ENCODE results near the gene TMEM255B.
"Not testable (repeated sequence)": the region's sequence is repeated elsewhere in the genome, so short reads cannot be mapped to it uniquely, and the experiment has no call there.

TMEM255B gene

DNA sequence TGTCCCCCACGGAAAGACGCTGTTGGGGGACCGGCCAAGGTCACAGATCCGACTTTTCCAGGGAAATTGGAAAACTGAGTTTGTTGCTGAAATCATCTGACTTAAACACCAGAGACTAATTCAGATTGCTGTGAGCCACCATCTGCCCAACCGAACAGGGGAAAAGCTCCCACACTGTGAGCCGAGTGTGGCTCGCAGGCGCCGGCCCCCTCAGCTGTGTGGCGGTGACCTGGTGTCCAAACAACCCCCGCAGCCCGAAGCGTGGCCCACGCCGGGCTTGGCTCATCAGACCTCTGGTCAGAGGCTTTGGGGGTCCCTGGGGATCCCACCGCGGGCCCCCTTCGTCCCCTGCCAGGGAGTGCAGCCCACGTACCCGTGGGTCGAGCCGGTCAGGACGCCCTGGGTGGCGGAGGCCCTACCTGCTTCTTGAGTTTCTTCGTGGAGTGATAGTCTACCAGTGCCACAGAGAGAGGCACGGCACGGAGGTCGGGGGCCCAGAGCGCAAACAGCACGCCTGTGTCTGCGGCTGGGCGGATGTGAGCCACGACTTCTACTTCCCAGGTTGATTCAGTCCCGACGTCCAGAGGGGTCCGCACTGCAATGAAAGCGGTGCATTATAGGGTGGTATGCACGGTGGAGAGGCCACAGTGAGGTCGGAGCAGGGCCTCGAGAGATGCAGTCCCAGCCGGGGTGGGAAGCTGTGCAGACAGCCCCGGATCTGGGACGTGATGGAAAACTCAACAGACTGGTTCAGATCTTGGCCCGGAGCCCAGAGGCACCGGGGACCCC, 64.1 kb downstream of the TMEM255B start:
- H3K36me3 ChIP-seq (ENCODE audit: low read length), result no peaks in the 10 kb centered on the region

DNA sequence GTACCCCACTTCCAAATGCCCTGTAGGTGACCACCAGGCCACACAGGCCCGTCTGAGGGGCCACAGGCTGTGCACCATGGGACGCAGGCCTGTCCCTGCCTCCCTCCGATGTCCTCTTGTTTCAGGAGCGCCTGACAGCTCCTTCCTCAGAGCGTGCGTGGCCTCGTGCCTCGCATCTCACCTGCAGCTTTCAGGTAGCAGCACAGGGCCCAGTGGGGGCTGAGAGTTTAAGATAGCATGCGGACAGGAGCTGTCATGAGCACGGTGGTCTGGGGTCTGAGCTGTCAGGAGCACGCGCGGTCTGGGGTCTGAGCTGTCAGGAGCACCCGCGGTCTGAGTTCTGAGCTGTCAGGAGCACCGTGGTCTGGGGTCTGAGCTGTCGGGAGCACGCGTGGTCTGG, 64.7 kb downstream of the TMEM255B start:
- Histone ChIP-seq H2AFZ (ENCODE audit: low read depth, low read length, severe bottlenecking) (no peak overlapping the region), H3K4me3 (ENCODE audit: insufficient read depth, low read length, poor library complexity, severe bottlenecking) (no peak overlapping the region), H3K36me3 (ENCODE audit: low read length) (no peaks in the 10 kb centered on the region)

More for the DNA sequence above, 64.1 kb downstream of the TMEM255B start:
- Histone ChIP-seq H3K9me3 (ENCODE audit: insufficient read depth, low read length) (no peaks in the 10 kb centered on the region), H2AFZ (ENCODE audit: low read depth, low read length, severe bottlenecking) (no peak overlapping the region), H3K9ac (ENCODE audit: low read length) (no peak overlapping the region), H3K4me3 (ENCODE audit: insufficient read depth, low read length, poor library complexity, severe bottlenecking) (no peak overlapping the region), H3K27me3 (ENCODE audit: low read length) (no peaks in the 10 kb centered on the region), H3F3A (ENCODE audit: insufficient read depth) (no peaks in the 10 kb centered on the region), H4K20me1 (ENCODE audit: low read depth, low read length) (no peaks in the 10 kb centered on the region), H3K9me2 (replicated peaks; ENCODE audit: insufficient read depth, low read length) (no peaks in the 10 kb centered on the region), H3K27ac (ENCODE audit: low read depth, low read length) (no peak overlapping the region), H3K4me2 (ENCODE audit: low read depth, low read length, poor library complexity, severe bottlenecking) (no peak overlapping the region), H3K79me2 (ENCODE audit: insufficient read depth, low read length) (no peaks in the 10 kb centered on the region)
- TF ChIP-seq, protein P1, sequence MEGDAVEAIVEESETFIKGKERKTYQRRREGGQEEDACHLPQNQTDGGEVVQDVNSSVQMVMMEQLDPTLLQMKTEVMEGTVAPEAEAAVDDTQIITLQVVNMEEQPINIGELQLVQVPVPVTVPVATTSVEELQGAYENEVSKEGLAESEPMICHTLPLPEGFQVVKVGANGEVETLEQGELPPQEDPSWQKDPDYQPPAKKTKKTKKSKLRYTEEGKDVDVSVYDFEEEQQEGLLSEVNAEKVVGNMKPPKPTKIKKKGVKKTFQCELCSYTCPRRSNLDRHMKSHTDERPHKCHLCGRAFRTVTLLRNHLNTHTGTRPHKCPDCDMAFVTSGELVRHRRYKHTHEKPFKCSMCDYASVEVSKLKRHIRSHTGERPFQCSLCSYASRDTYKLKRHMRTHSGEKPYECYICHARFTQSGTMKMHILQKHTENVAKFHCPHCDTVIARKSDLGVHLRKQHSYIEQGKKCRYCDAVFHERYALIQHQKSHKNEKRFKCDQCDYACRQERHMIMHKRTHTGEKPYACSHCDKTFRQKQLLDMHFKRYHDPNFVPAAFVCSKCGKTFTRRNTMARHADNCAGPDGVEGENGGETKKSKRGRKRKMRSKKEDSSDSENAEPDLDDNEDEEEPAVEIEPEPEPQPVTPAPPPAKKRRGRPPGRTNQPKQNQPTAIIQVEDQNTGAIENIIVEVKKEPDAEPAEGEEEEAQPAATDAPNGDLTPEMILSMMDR (IDR thresholded peaks at IDR 0.05; ENCODE audit: insufficient read depth, low read length, poor library complexity, severe bottlenecking), result no peak
- TF ChIP-seq EZH2phosphoT487 (conservative IDR thresholded peaks at IDR 0.05; ENCODE audit: low read length), result no peak

DNA sequence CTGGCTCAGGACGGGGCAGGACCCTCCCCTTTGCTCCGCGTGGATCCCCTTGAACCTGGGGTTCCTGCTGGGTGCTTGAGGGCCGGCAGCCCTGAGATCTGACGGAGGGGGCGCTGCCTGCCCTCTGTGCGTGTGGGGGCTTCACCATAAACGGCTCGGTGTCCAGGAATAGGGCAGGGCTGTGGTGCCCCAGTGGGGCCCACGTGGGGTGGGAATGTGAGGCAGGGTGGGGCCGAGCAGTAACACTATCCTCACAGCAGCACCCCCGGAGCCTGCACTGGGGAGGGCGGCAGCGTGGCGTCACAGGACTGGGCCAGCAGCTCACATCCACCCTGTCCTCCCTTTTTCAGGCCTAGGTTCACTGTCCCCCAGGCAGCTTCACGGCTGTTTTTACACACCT, 66.8 kb downstream of the TMEM255B start:
- Histone ChIP-seq H3K27me3 (ENCODE audit: low read length) (no peaks in the 10 kb centered on the region), H3K9me2 (replicated peaks; ENCODE audit: insufficient read depth, low read length) (no peaks in the 10 kb centered on the region), H3K9me3 (ENCODE audit: insufficient read depth, low read length) (no peaks in the 10 kb centered on the region), H3K36me3 (ENCODE audit: low read length) (no peaks in the 10 kb centered on the region), H2AFZ (ENCODE audit: low read depth, low read length, severe bottlenecking) (no peak overlapping the region), H3K4me3 (ENCODE audit: insufficient read depth, low read length, poor library complexity, severe bottlenecking) (no peak overlapping the region), H3K4me2 (ENCODE audit: low read depth, low read length, poor library complexity, severe bottlenecking) (no peak overlapping the region), H3K79me2 (ENCODE audit: insufficient read depth, low read length) (no peaks in the 10 kb centered on the region), H3K9ac (ENCODE audit: low read length) (no peak overlapping the region), H3F3A (ENCODE audit: insufficient read depth) (no peaks in the 10 kb centered on the region), H3K27ac (ENCODE audit: low read depth, low read length) (no peak overlapping the region), H4K20me1 (ENCODE audit: low read depth, low read length) (no peaks in the 10 kb centered on the region)
- TF ChIP-seq, protein P1 (IDR thresholded peaks at IDR 0.05; ENCODE audit: insufficient read depth, low read length, poor library complexity, severe bottlenecking), result no peak
- no peak for TF ChIP-seq EZH2phosphoT487 (conservative IDR thresholded peaks at IDR 0.05; ENCODE audit: low read length)

More for the DNA sequence above, 64.7 kb downstream of the TMEM255B start:
- Histone ChIP-seq H3K27me3 (ENCODE audit: low read length) (no peaks in the 10 kb centered on the region), H3K9ac (ENCODE audit: low read length) (no peak overlapping the region), H3K9me2 (replicated peaks; ENCODE audit: insufficient read depth, low read length) (no peaks in the 10 kb centered on the region), H3K9me3 (ENCODE audit: insufficient read depth, low read length) (no peaks in the 10 kb centered on the region), H3K79me2 (ENCODE audit: insufficient read depth, low read length) (no peaks in the 10 kb centered on the region), H3K27ac (ENCODE audit: low read depth, low read length) (no peak overlapping the region), H3F3A (ENCODE audit: insufficient read depth) (no peaks in the 10 kb centered on the region), H4K20me1 (ENCODE audit: low read depth, low read length) (no peaks in the 10 kb centered on the region), H3K4me2 (ENCODE audit: low read depth, low read length, poor library complexity, severe bottlenecking) (no peak overlapping the region)
- TF ChIP-seq, protein P1 (IDR thresholded peaks at IDR 0.05; ENCODE audit: insufficient read depth, low read length, poor library complexity, severe bottlenecking), result no peak
- no peak for TF ChIP-seq EZH2phosphoT487 (conservative IDR thresholded peaks at IDR 0.05; ENCODE audit: low read length)

DNA sequence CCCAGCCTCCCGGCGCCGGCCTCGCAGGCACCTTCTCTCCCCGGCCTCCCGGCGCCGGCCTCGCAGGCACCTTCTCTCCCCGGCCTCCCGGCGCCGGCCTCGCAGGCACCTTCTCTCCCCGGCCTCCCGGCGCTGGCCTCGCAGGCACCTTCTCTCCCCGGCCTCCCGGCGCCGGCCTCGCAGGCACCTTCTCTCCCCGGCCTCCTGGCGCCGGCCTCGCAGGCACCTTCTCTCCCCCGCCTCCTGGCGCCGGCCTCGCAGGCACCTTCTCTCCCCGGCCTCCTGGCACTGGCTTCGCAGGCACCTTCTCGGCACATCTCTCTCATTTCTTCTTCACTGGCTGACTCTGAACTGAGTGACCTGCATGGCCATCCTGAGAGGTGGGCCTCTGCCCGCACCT, 67.4 kb downstream of the TMEM255B start:
- H3K9ac ChIP-seq (ENCODE audit: low read length); H3K9me3 ChIP-seq (ENCODE audit: insufficient read depth, low read length); H2AFZ ChIP-seq (ENCODE audit: low read depth, low read length, severe bottlenecking); H3K27ac ChIP-seq (ENCODE audit: low read depth, low read length); H3K9me2 ChIP-seq (replicated peaks; ENCODE audit: insufficient read depth, low read length); H4K20me1 ChIP-seq (ENCODE audit: low read depth, low read length); H3F3A ChIP-seq (ENCODE audit: insufficient read depth); H3K4me3 ChIP-seq (ENCODE audit: insufficient read depth, low read length, poor library complexity, severe bottlenecking); H3K79me2 ChIP-seq (ENCODE audit: insufficient read depth, low read length); H3K4me2 ChIP-seq (ENCODE audit: low read depth, low read length, poor library complexity, severe bottlenecking); H3K27me3 ChIP-seq (ENCODE audit: low read length); H3K36me3 ChIP-seq (ENCODE audit: low read length): not testable (repeated sequence)

Data from SU-DHL-6 (cell line).